Type B pancreatic cell (in vitro differentiated cells): ENCODE results near the gene ST8SIA1. TPM values are rescaled to one million over a fixed set of nuclear protein-coding genes. Genes with fewer than 3 reads are reported as not detected.

Source experiments
- DNase-seq: peaks from one replicate; pipeline ENCODE4 v3.0.0; 2021; ENCODE audit warnings: mixed read lengths; ENCODE audit not compliant: unreplicated experiment; ENCODE audit errors: extremely low spot score
- H3K27ac Mint-ChIP-seq: 2 replicates; pipeline ENCODE4 v1.8.0; 2021; ENCODE audit warnings: mild to moderate bottlenecking, mixed read lengths
- H3K27me3 Mint-ChIP-seq: 2 replicates; pipeline ENCODE4 v1.8.0; 2021; ENCODE audit warnings: mixed read lengths
- H3K36me3 Mint-ChIP-seq: 2 replicates; pipeline ENCODE4 v1.8.0; 2021; ENCODE audit warnings: mixed read lengths
- H3K4me1 Mint-ChIP-seq: one replicate; pipeline ENCODE4 v1.8.0; 2021; ENCODE audit warnings: mixed read lengths; ENCODE audit not compliant: unreplicated experiment
- H3K4me3 Mint-ChIP-seq: 2 replicates; pipeline ENCODE4 v1.8.0; 2021; ENCODE audit warnings: mild to moderate bottlenecking, mixed read lengths
- H3K9me3 Mint-ChIP-seq: 2 replicates; pipeline ENCODE4 v1.8.0; 2021; ENCODE audit warnings: mixed read lengths
- total RNA-seq: library from RNA; stranded (reverse); gene quantifications from 2 replicates; pipeline ENCODE4 v1.2.1, GENCODE V29; 2021; ENCODE audit warnings: low replicate concordance
- TF ChIP-seq, protein P1 (sequence below): fragments of 200-600 bp; sonication (generic); conservative IDR thresholded peaks from 2 replicates; pipeline ENCODE4 v1.5.0; 2021; ENCODE audit warnings: antibody characterized with exemption, mild to moderate bottlenecking

Gene ST8SIA1
- total RNA-seq, 1 donor from 2014 or later: 6.3 TPM

DNA sequence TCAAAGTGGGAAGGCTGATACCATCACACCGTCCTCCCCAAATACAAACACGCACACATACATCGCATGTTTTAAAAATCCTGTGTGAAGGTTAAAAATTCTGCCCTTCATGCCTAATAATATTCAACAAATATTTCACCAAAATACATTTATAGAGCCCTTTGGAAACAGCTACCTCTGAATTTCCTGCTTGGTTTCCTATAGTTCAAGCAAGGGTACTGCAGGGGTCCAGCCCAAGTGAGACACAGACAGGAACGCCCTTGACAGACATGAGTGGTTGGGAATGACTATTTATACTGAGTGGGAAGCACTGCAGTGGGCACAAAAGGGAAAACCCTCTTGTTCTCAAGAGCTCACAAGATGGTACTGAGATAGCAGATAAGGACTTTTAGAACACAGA is 51.0 kb downstream of the ST8SIA1 start:
- Mint-ChIP-seq H3K4me1 (no peaks in the 10 kb centered on the region), H3K36me3 (peaks cover 19% of the 10 kb centered on the region), H3K27me3 (peaks cover 34% of the 10 kb centered on the region), H3K9me3 (no peaks in the 10 kb centered on the region), H3K27ac (no peak overlapping the region), H3K4me3 (no peak overlapping the region)
- TF ChIP-seq, protein P1, sequence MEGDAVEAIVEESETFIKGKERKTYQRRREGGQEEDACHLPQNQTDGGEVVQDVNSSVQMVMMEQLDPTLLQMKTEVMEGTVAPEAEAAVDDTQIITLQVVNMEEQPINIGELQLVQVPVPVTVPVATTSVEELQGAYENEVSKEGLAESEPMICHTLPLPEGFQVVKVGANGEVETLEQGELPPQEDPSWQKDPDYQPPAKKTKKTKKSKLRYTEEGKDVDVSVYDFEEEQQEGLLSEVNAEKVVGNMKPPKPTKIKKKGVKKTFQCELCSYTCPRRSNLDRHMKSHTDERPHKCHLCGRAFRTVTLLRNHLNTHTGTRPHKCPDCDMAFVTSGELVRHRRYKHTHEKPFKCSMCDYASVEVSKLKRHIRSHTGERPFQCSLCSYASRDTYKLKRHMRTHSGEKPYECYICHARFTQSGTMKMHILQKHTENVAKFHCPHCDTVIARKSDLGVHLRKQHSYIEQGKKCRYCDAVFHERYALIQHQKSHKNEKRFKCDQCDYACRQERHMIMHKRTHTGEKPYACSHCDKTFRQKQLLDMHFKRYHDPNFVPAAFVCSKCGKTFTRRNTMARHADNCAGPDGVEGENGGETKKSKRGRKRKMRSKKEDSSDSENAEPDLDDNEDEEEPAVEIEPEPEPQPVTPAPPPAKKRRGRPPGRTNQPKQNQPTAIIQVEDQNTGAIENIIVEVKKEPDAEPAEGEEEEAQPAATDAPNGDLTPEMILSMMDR: peak; percentile 55
- no peak for DNase-seq

DNA sequence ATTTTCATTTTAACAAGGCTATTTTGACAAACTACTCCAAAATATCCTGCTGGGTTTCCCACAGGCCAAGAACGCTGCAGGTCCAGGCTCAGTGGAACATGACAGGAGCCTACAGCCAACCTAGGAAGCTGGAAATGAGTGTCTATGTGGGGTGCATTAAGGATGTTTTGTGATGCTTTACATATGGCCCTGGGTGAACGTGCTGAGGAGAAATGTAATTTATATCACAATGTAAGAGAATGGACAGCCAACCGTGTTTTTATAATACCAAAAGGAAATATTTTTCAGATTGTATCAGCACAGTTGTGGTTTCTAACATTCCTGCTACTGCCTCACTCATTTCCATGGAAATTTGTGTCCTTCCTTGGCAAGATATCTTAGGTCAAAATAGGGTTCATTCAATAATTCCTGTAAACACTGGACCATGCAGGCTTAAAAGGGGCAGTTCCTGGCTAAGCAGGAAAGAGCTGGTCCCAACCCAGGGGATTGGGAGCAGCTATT is 51.5 kb downstream of the ST8SIA1 start:
- peaks cover 19% of the 10 kb centered on the region for H3K36me3 Mint-ChIP-seq
- TF ChIP-seq, protein P1: no peak
- no peaks in the 10 kb centered on the region for H3K4me1 Mint-ChIP-seq
- no peak overlapping the region for H3K4me3 Mint-ChIP-seq
- DNase-seq: no peak
- no peak overlapping the region for H3K27ac Mint-ChIP-seq
- no peaks in the 10 kb centered on the region for H3K9me3 Mint-ChIP-seq
- peaks cover 30% of the 10 kb centered on the region for H3K27me3 Mint-ChIP-seq

DNA sequence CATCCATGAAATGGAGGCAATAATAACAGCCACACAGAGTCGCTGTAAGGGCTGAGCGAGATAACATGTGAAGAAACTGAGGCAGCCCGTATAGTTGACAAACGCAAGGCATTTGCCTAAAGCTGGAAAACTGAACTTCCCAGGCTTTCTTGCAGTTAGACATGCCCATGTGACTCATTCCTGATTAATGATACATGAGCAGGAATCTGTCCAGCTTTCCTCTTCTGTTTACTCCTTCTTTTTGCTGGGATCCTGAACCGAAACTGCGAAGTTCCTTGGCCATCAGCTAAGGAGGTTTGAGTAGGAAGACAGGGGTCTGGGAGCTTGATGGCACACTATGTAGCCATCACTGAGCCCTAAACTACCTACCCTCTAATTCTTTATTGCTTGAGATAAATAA is 52.2 kb downstream of the ST8SIA1 start:
- no peak for DNase-seq
- no peak overlapping the region for H3K4me3 Mint-ChIP-seq
- no peaks in the 10 kb centered on the region for H3K4me1 Mint-ChIP-seq
- peaks cover 22% of the 10 kb centered on the region for H3K27me3 Mint-ChIP-seq
- TF ChIP-seq, protein P1: no peak
- no peaks in the 10 kb centered on the region for H3K9me3 Mint-ChIP-seq
- H3K27ac Mint-ChIP-seq: no peak overlapping the region
- peaks cover 19% of the 10 kb centered on the region for H3K36me3 Mint-ChIP-seq

DNA sequence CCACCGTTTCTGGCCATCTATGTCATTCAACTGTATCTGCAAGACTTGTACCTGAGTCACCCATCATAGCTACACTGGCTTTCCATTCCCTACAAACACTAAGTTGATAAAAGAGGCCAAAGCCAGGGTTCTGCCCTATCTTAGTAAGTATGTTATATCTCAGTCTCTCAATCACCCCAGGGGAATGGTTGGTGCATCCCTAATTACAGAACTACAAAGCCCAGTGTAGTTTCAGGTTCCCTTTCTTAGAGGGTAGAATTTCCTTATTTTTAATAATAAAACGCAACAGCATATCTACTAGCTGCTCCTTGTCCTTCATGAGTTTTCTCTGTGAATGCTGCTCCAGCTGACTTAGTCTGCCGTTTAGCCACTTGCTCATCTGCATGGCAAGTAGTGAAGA is 57.6 kb downstream of the ST8SIA1 start:
- H3K4me3 Mint-ChIP-seq: no peak overlapping the region
- H3K27ac Mint-ChIP-seq: no peak overlapping the region
- no peaks in the 10 kb centered on the region for H3K9me3 Mint-ChIP-seq
- H3K36me3 Mint-ChIP-seq: peaks cover 4% of the 10 kb centered on the region
- peaks cover 8% of the 10 kb centered on the region for H3K27me3 Mint-ChIP-seq
- no peak for DNase-seq
- TF ChIP-seq, protein P1: no peak
- no peaks in the 10 kb centered on the region for H3K4me1 Mint-ChIP-seq

DNA sequence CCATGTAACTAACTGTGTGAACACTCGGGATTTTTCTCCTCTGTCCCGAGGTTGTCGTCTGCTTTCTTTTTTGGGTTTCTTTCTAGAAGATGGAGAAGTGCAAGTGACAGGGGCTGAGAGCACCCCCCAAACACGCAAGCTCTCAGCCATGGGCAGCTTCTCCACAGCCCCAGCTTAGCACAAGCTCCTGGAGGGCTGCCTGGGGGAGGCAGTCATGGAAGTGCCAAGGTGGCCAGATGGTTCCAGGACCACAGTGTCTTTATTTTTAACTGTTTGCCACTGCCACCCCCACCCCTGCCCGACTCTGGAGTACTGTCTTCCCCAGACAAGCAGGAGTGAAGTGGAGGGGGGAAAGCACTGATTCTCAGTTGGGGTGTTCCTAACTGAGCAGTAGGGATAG is 58.2 kb downstream of the ST8SIA1 start:
- no peak overlapping the region for H3K4me3 Mint-ChIP-seq
- no peaks in the 10 kb centered on the region for H3K4me1 Mint-ChIP-seq
- no peak overlapping the region for H3K27ac Mint-ChIP-seq
- DNase-seq: no peak
- peaks cover 4% of the 10 kb centered on the region for H3K36me3 Mint-ChIP-seq
- H3K9me3 Mint-ChIP-seq: no peaks in the 10 kb centered on the region
- TF ChIP-seq, protein P1: no peak
- H3K27me3 Mint-ChIP-seq: peaks cover 8% of the 10 kb centered on the region

DNA sequence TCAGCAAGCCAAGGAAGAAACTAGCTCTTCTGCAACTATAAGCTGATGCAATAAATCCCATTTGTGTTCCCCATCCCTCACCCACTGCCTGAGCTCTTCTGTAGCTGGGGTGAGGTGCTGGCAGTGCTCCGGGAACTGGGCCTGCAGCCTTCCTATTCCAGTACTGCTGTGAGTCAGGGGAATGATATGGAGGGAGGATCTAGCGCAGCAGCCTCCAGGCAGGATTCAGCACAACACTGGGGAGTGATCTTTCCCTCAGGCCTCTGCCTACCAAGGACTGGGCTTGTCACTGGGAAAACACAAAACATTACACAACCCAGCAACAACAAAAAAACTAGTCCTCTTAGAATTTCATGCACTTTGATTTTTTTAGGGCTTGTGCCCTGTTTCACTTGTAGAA is 58.7 kb downstream of the ST8SIA1 start:
- H3K4me3 Mint-ChIP-seq: no peak overlapping the region
- H3K4me1 Mint-ChIP-seq: no peaks in the 10 kb centered on the region
- no peak for DNase-seq
- peaks cover 4% of the 10 kb centered on the region for H3K36me3 Mint-ChIP-seq
- H3K27ac Mint-ChIP-seq: no peak overlapping the region
- TF ChIP-seq, protein P1: no peak
- no peaks in the 10 kb centered on the region for H3K9me3 Mint-ChIP-seq
- H3K27me3 Mint-ChIP-seq: peaks cover 8% of the 10 kb centered on the region
